HL-60 (cell line): ENCODE results near the gene LPIN3.

ENCODE experiments used
- DNase-seq, 2 experiments: peaks; one replicate each; pipeline ENCODE4 v3.0.0-alpha.2; 2010 to 2020; ENCODE audit warnings: low read depth in 1 of 2, low spot score in 1 of 2
- H3K27ac ChIP-seq: fragments of 250-450 bp; sonication (Bioruptor Pico); replicated peaks from 2 replicates; pipeline ENCODE4 v1.5.1; 2020; ENCODE audit warnings: mild to moderate bottlenecking, moderate library complexity
- H3K27me3 ChIP-seq: fragments of 250-450 bp; sonication (Bioruptor Pico); 2 replicates; pipeline ENCODE4 v1.5.1; 2021; ENCODE audit warnings: mild to moderate bottlenecking, moderate library complexity; ENCODE audit not compliant: insufficient read depth, poor library complexity, severe bottlenecking
- H3K4me3 ChIP-seq: replicated peaks from 2 replicates; pipeline ENCODE4 v1.5.1; 2011; ENCODE audit warnings: mild to moderate bottlenecking, control low read depth, low read length; ENCODE audit not compliant: insufficient read depth
- CTCF ChIP-seq: IDR thresholded peaks from one replicate; pipeline ENCODE4 v1.5.1; 2011; ENCODE audit warnings: low read length, control low read depth, inconsistent platforms; ENCODE audit not compliant: insufficient read depth
- GABPA ChIP-seq: IDR thresholded peaks from 2 replicates; pipeline ENCODE4 v1.6.1; 2012; ENCODE audit warnings: low read depth
- POLR2AphosphoS5 ChIP-seq: IDR thresholded peaks from 2 replicates; pipeline ENCODE4 v1.6.1; 2012; ENCODE audit warnings: low read depth
- REST ChIP-seq: IDR thresholded peaks from 2 replicates; pipeline ENCODE4 v1.6.1; 2012; ENCODE audit warnings: low read depth; ENCODE audit not compliant: insufficient replicate concordance
- SPI1 ChIP-seq: IDR thresholded peaks from 2 replicates; pipeline ENCODE4 v1.6.1; 2012; ENCODE audit warnings: low read depth, mild to moderate bottlenecking, borderline replicate concordance

LPIN3 gene

GRCh38 chr20:41373251-41373783 is 32.7 kb downstream of the LPIN3 start:
- no peak for DNase-seq
- TF ChIP-seq GABPA (no peak), REST (no peak), CTCF (no peak), SPI1 (no peak), POLR2AphosphoS5 (no peak)
- H3K4me3 ChIP-seq: no peak overlapping the region
- peaks cover 26% of the 10 kb centered on the region for H3K27me3 ChIP-seq
- H3K27ac ChIP-seq: no peak overlapping the region

- H3K4me3 ChIP-seq: no peak overlapping the region
- no peak for TF ChIP-seq GABPA
- TF ChIP-seq CTCF: no peak
- no peak for TF ChIP-seq POLR2AphosphoS5
- no peak for TF ChIP-seq REST
- TF ChIP-seq SPI1: no peak
- DNase-seq: no peak
- H3K27ac ChIP-seq: no peak overlapping the region
- H3K27me3 ChIP-seq: peaks cover 26% of the 10 kb centered on the region
These were observed 33.6 kb downstream of the LPIN3 start for GRCh38 chr20:41373931-41374920.

GRCh38 chr20:41375846-41376245 is 35.2 kb downstream of the LPIN3 start:
- TF ChIP-seq REST: no peak
- no peak for TF ChIP-seq CTCF
- no peak for TF ChIP-seq POLR2AphosphoS5
- no peak for TF ChIP-seq GABPA
- TF ChIP-seq SPI1: no peak
- Histone ChIP-seq H3K4me3 (no peak overlapping the region), H3K27me3 (peaks cover 26% of the 10 kb centered on the region), H3K27ac (no peak overlapping the region)
- no peak for DNase-seq
